GM19468 (cell line): ENCODE measurements around the gene CCDC102A.
A peak's percentile ranks its signal among the peaks of the same experiment; 100 is the strongest.

Experiments
- ATAC-seq: cut with Tn5 transposase; IDR thresholded peaks from one replicate; pipeline ENCODE4 v1.9.1; 2021; ENCODE audit warnings: mild to moderate bottlenecking, moderate library complexity, moderate number of reproducible peaks; ENCODE audit not compliant: unreplicated experiment; ENCODE audit errors: extremely low read depth

The CCDC102A gene

GRCh38 chr16:57538235-57538721 is 1.9 kb upstream of the CCDC102A start:
- no peak for ATAC-seq

DNA sequence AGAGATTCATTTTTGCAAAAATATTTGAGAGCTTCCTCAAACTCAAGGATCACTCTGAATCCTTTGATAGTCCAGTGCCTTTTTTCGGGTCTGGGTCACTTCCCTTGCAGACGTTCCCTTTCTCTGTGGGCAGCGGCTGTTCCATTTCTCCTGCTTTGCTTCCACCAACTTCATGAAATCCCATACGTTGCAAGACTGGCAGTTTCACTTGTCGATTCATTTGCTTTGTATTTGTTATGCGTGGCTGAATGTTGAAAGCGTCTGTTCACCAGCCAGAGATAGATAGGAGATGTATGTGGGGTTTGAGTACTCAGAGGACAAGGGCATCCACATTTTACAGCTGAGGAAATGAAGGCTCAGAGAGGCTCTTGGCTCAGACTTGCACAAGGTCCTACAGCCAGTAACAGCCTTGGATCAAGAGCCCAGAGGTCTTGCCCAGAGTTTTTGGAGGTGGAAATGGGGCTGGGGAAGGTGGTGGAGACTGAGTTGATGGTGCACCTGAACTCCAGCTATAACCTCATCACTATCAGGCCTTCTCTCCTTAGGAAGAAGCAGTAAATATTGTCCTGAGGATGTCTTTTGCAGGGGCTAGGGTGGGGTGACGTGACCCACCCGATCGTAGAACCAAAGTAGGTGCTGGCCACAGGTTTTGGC is 1.3 kb upstream of the CCDC102A start:
- ATAC-seq = no peak

DNA sequence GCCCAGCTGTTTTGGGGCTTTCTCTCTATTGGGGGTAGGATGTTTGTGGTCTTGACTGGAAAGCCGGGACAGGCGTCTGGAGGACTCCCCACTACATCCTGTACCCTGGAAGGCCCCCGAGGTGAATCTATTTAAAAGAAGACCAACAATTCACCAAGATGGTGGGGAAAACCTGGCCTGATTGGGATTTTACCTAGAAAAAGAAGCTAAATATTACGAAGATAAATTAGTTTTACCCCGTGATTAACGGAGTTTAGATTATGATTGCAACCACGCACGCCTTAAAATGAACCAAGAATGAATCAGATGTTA is 779 bp upstream of the CCDC102A start:
- no peak for ATAC-seq

GRCh38 chr16:57535680-57536305 is 578 bp downstream of the CCDC102A start:
- ATAC-seq = peak; percentile 38

DNA sequence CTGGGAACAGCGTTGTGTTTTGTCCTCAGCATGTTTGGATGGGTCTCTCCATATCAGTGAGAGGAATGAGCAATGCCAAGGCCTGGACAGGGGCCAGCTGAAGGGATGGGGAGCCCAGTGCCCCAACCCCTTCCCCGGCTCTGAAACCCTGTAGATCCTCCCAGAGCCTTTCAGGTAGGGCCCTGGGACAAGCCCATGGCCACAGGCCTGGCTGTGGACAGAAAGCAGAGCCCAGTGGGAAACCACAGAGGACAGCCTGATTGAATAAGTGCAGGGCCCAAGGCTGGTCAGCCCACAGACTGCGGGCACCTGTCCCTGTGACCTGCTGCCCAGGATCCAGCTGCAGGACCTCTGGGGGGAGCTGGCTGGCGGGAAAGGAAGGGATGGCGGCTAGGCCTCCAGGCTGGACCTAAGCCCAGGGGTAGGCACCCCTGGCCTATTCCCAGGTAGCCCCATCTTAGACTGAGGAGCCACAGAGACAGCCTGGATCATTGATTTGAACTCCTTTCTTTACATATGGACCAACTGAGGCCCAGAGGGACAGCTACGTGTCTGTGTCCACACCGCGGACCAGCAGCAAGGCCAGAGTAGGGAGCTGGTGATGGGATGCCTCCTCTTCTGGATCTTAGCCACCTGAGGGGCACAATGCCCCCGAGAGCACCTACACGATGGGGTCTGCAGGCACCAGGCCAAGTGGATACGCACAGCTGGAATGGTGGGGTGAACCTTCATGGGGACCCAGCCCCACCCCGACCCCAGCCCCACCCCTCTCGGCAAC is 1.3 kb downstream of the CCDC102A start:
- no peak for ATAC-seq

- no peak for ATAC-seq
These were observed 2.0 kb downstream of the CCDC102A start for GRCh38 chr16:57534337-57534880.

DNA sequence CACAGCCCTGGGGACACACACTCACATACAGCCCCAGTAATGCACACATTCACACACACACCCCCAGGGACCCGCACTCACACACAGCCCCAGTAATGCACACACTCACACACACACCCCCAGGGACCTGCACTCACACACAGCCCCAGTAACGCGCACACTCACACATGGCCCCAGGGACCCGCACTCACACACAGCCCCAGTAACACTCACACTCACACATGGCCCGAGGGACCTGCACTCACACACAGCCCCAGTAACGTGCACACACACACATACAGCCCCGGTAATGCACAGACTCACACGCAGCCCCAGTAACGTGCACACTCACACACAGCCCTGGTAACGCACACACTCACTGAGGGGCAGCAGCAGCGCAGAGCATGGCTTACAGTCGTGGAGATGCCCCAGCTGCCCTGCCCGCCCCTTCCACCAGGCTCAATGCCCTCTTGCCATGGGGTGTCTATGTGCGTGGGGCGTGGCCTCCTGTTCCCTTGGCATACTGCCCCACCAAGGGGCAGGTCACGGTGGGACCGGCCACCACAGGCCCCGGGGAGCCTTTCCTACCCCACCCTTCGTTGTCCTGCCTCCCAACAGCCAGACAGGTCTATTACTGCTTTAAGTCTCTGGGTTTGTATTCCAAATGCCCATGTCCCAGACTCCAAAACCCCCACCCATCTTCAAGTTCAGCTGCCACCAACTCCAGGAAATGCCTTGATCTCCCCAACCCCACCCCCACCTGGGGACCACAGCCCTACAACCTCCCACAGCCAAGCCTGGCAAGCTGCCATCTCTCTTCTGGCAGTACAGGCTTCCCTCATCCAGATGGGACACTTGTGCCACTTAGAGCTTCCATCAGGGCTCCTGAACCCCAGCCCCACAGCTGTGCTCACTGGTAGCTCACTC is 2.7 kb downstream of the CCDC102A start:
- ATAC-seq = no peak

GRCh38 chr16:57532266-57532625 is 4.1 kb downstream of the CCDC102A start:
- no peak for ATAC-seq

GRCh38 chr16:57531635-57532265 is 4.6 kb downstream of the CCDC102A start:
- ATAC-seq = no peak

GRCh38 chr16:57531253-57531575 is 5.2 kb downstream of the CCDC102A start:
- ATAC-seq = no peak

GRCh38 chr16:57530522-57531252 is 5.7 kb downstream of the CCDC102A start:
- no peak for ATAC-seq

DNA sequence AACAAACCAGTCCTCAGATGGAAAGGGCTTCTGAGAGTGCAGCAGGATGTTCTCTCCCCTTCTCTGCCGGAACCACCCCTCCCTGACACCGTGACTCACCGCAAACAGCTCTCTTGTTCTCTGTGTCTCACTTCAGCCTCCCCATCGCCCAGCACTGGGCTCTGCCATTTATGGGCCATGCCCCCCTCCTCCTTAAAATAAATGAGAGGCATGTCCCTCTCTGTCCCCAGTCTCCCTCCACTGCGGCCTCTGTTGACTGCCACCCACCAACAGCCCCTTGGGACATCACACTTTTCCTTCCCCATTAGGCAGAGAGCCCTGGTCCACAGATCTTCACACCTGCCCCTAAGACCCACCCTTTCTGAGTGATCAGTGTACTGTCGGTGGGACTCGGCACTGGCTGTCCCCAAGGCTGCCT is 6.3 kb downstream of the CCDC102A start:
- peak; percentile 36 for ATAC-seq

- ATAC-seq = no peak
These were observed 6.8 kb downstream of the CCDC102A start for GRCh38 chr16:57529391-57530103.

DNA sequence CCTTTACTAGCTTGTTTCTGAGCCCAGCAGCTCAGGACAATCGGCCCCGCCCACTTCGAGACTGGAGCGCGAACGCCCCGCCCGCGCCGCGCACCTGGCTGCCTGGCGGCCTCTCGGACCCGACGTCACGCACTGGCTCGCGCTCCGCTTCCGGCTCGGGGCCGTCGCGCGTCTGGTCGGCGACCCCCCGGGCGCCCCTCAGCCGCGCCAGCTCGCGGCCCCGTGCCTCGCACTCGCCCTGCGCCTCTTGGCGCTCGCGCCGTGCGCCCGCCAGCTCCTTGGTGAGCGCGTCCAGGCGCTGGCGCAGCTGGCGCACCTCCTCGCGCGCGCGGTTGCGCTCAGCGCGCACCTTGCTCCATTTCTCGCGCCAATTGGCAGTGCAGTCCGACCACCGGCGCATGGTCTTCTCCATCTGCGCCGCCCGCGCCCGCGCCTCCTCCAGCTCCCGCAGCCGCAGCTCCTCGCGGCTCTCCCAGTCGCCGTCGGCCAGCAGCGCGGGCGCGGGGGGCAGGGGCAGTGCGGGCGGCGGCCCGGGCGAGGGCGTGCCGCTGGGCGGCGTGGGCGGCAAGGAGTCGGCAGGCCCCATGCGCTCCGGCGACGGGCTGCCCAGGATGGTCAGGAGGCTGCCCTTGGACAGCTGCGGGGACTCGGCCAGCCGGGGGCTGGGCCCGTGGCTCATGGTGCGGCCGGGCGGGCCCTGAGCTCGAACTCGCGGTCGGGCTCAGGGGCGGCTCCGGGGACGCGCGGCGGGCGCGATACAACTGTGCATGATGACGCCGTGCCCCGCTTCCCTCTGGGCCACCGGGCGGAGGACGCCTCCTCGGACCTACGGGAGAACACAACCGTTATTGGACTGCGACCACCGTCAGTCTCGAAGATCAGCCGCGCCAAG is 7.6 kb downstream of the CCDC102A start:
- no peak for ATAC-seq

DNA sequence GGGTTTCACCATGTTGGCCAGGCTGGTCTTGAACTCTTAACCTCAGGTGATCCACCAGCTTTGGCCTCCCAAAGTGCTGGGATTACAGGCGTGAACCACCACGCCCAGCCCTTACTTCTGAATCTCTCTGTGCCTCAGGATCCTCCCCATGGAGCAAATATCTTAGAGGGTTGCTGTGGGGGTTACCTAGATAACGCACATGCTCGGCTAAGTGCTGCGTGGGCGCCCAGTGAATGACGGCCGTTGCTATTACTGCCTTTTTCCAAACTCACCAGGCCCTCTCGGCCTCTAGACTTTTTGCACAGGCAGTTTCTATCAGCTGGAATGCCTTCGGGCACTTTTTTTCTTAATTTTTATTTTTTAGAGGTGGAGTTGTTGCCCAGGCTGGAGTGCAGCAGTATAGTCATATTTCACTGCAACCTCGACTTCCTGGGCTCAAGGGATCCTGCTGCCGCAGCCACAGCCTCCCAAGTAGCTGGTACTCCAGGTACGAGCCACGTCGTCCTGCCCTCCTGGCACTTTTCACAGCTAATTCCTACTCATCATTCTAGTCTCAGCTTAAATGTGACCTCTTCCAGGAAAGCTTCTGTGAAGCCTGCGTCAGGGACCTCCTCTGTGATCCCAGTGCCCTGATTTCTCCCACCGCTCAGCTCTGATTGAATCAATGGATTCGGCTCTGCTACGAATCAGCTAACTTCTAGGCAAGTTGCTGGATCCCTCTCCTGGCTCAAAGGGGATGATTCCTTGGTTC is 8.6 kb downstream of the CCDC102A start:
- no peak for ATAC-seq

GRCh38 chr16:57527027-57527426 is 9.3 kb downstream of the CCDC102A start:
- ATAC-seq = no peak

DNA sequence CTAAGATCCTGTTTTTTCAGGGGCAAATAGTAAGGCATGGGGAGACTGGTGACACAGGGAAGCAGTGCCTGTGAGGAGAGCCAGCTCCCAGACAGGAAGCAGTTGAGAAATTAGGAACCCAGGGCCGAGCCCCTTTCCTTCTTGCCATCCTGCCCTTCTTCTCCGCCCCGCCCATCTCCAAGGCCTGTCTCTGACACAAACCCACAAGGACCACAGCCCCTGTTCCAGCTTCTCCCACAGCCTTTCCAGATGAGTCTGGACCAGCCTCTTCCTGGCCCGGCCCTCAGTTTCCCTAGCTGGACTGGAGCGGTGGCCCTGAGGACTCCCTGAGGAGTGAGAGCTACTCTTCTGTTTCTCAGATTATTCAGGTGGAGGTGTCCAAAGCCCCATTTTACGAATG is 9.9 kb downstream of the CCDC102A start:
- ATAC-seq = no peak
